Neural crest cell (in vitro differentiated cells): ENCODE measurements around the gene EVX2. TPM values are rescaled to one million over a fixed set of nuclear protein-coding genes. Genes with fewer than 3 reads are reported as not detected.

Source experiments
- DNase-seq: peaks from one replicate; pipeline ENCODE4 v3.0.0; 2021; ENCODE audit warnings: low read depth, mixed read lengths, low spot score
- H3K27ac Mint-ChIP-seq: one replicate; pipeline ENCODE4 v1.8.0; 2021; ENCODE audit warnings: mild to moderate bottlenecking, mixed read lengths; ENCODE audit not compliant: unreplicated experiment
- H3K27me3 Mint-ChIP-seq: 2 replicates; pipeline ENCODE4 v1.8.0; 2021; ENCODE audit warnings: low read depth, mild to moderate bottlenecking, mixed read lengths
- H3K36me3 Mint-ChIP-seq: 2 replicates; pipeline ENCODE4 v1.8.0; 2021; ENCODE audit warnings: low read depth, mild to moderate bottlenecking, mixed read lengths
- H3K4me1 Mint-ChIP-seq: 2 replicates; pipeline ENCODE4 v1.8.0; 2021; ENCODE audit warnings: mixed read lengths
- H3K4me3 Mint-ChIP-seq: one replicate; pipeline ENCODE4 v1.8.0; 2021; ENCODE audit warnings: mild to moderate bottlenecking, mixed read lengths
- H3K9me3 Mint-ChIP-seq: 2 replicates; pipeline ENCODE4 v1.8.0; 2021; ENCODE audit warnings: mixed read lengths
- total RNA-seq: library from RNA; stranded (reverse); gene quantifications from 2 replicates; pipeline ENCODE4 v1.2.1, GENCODE V29; 2021
- TF ChIP-seq, protein P1 (sequence below): fragments of 200-600 bp; sonication (generic); conservative IDR thresholded peaks from 2 replicates; pipeline ENCODE4 v1.5.0; 2021; ENCODE audit warnings: antibody characterized with exemption, mild to moderate bottlenecking

EVX2 gene
- total RNA-seq, 1 donor from 2014 or later, result 0.44 TPM

DNA sequence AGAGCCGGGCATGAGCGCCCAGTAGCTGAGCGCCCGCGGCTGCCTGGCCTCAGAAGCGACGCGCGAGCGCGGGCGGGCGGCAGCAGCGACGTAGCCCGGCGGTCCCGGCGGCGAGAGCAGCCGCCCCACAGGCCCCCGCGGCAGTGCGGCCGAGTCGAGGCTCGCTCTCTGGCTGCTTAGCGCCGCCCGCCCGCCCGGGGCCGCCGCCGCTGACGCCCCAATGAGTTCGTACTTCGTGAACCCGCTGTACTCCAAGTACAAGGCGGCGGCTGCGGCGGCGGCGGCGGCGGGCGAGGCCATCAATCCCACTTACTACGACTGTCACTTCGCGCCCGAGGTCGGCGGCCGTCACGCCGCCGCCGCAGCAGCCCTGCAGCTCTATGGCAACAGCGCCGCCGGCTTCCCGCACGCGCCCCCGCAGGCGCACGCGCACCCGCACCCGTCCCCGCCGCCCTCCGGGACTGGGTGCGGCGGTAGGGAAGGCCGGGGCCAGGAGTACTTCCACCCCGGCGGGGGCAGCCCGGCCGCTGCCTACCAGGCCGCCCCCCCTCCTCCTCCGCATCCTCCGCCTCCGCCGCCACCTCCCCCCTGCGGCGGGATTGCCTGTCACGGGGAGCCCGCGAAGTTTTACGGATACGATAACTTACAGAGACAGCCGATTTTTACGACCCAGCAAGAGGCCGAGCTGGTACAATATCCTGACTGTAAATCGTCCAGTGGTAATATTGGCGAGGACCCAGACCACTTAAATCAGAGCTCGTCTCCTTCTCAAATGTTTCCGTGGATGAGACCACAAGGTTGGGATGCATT, 46.6 kb upstream of the EVX2 start:
- peaks cover 17% of the 10 kb centered on the region for H3K4me1 Mint-ChIP-seq
- TF ChIP-seq, protein P1, sequence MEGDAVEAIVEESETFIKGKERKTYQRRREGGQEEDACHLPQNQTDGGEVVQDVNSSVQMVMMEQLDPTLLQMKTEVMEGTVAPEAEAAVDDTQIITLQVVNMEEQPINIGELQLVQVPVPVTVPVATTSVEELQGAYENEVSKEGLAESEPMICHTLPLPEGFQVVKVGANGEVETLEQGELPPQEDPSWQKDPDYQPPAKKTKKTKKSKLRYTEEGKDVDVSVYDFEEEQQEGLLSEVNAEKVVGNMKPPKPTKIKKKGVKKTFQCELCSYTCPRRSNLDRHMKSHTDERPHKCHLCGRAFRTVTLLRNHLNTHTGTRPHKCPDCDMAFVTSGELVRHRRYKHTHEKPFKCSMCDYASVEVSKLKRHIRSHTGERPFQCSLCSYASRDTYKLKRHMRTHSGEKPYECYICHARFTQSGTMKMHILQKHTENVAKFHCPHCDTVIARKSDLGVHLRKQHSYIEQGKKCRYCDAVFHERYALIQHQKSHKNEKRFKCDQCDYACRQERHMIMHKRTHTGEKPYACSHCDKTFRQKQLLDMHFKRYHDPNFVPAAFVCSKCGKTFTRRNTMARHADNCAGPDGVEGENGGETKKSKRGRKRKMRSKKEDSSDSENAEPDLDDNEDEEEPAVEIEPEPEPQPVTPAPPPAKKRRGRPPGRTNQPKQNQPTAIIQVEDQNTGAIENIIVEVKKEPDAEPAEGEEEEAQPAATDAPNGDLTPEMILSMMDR, result no peak
- no peaks in the 10 kb centered on the region for H3K36me3 Mint-ChIP-seq
- peak overlapping the region; percentile 82 for H3K4me3 Mint-ChIP-seq
- no peak for DNase-seq
- H3K27ac Mint-ChIP-seq, result no peak overlapping the region
- H3K27me3 Mint-ChIP-seq, result peaks cover 94% of the 10 kb centered on the region
- no peaks in the 10 kb centered on the region for H3K9me3 Mint-ChIP-seq

DNA sequence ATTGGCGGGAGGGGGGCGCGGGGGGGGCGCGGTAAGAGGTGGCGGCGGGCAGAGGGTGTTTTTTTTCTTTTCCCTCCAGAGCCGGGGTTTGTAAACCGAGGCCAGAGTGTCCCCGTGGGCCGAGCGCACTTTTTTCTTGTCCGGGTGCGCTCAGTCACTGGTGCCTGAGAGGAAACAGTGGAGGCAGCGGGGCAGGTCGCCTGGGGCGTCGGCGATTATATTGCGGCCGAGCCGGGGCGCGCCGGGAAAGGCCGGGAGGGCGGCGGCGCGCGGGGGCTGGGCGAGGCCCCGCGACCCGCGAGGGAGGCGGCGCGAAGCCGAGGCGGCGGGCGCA, 46.0 kb upstream of the EVX2 start:
- no peak for DNase-seq
- Mint-ChIP-seq H3K4me1 (peaks cover 17% of the 10 kb centered on the region), H3K27ac (no peak overlapping the region), H3K9me3 (no peaks in the 10 kb centered on the region), H3K27me3 (peaks cover 94% of the 10 kb centered on the region), H3K4me3 (no peak overlapping the region), H3K36me3 (no peaks in the 10 kb centered on the region)
- TF ChIP-seq, protein P1, result no peak

DNA sequence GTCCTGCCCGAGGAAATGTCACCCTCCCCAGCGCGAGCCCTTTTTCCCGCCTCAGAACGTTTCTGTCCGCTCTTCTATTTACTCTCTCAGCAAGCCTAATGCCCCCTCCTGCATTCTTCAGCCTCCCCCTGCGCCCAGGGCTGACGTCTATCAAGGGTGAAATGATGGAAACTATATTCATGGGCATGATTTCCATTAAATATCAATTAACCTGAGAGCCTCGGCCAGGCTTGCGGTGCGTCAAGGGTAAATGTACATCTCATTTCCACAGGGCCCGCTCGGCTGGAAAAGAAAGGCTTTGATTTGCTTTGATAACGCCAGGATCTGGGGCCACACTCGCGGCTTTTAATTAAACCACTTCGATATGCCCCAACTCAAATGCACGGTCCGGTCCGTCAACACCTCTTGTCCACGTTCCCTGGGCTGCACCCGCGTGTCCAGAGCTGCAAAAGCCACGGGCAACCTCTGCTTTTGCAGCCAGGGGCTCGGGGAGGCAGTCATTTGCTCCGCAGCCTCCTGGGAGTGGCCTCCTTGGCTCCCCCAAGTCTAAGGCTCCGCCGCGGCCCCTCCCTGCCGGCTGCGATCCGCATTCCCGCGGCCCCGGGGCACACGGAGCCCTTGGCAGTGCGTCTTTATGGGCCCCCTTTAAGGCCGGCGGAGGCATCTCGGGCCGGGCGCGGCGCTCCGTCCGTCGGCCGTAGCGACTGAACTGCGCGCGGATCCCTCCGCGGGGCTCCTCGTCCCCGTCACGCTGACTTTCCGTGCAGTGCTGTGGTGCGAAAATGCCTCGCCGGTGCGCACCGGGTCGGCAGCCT, 45.4 kb upstream of the EVX2 start, which contains the start of gene HOXD8:
TSS of gene HOXD8 (plus strand) at position 724 of the 815 bp plus-strand sequence. CDS start 662 bp downstream, outside the sequence.
- DNase-seq, result peak; percentile 48
- Mint-ChIP-seq H3K36me3 (no peaks in the 10 kb centered on the region), H3K9me3 (no peaks in the 10 kb centered on the region), H3K27me3 (peaks cover 94% of the 10 kb centered on the region), H3K27ac (no peak within 1 kb of the TSS), H3K4me1 (peaks cover 17% of the 10 kb centered on the region), H3K4me3 (peak within 1 kb of the TSS; percentile 81)
- TF ChIP-seq, protein P1, result no peak

DNA sequence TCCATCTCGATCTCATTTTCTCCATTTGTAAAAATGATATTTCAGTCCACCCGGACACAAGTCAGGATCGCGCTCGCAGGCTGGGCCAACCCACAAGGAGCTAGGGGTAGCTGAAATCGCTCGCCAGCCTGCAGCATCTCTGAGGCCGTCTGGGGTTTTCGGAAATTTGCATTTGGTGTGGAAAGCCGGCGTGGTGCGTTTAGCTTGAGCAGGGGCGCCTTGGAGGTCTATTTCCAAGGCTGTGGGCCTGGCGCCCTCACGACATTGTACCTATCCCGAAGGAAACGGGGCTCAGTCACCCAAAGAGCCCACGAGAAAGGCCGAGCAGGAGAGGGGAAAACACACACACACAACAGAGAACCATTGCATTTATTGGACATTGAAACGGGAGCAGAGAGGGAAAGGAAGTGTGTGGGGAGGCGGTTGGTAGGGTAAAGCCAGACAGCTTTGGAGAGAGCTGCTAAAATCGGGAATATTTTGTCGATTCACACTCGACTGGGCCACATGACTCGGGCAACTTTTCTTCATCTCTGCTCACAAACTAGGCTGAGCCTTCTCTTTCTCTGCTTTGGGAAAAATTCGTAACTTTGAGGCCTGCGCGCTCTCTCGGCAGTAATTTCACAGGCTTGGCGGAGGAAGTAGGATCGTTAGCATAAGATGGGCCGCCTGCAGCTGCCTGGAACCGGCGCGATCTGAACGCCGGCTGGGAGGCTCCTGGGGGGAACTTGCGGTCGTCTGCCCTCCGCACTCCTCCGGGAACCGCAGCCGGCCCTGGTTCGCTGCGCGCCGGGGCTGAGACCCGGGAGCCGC, 44.6 kb upstream of the EVX2 start:
- H3K4me1 Mint-ChIP-seq, result peaks cover 17% of the 10 kb centered on the region
- no peak for DNase-seq
- H3K27ac Mint-ChIP-seq, result no peak overlapping the region
- H3K36me3 Mint-ChIP-seq, result no peaks in the 10 kb centered on the region
- H3K9me3 Mint-ChIP-seq, result no peaks in the 10 kb centered on the region
- TF ChIP-seq, protein P1, result no peak
- peaks cover 94% of the 10 kb centered on the region for H3K27me3 Mint-ChIP-seq
- peak overlapping the region; percentile 81 for H3K4me3 Mint-ChIP-seq

DNA sequence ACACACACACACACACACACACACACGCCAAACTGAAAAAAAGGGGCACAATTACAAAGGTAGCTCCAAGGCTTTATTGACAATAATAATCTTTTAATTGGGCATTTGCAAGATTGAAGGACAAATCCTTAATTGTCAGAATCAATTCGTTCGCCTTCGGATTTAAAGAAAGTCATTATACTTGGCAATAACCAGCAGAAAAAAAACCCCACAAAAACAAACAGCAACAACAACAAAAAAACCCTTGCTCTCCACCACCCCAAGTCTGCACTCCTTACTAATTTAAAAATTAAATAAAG, 44.0 kb upstream of the EVX2 start:
- no peak for DNase-seq
- Mint-ChIP-seq H3K4me3 (peak overlapping the region; percentile 28), H3K36me3 (no peaks in the 10 kb centered on the region), H3K27ac (no peak overlapping the region), H3K4me1 (peaks cover 17% of the 10 kb centered on the region), H3K9me3 (no peaks in the 10 kb centered on the region), H3K27me3 (peaks cover 91% of the 10 kb centered on the region)
- TF ChIP-seq, protein P1, result no peak
